Left renal cortex interstitium (tissue), 4 donors: ENCODE results near the gene CHCHD3. TPM values are rescaled to one million over a fixed set of nuclear protein-coding genes. Genes with fewer than 3 reads are reported as not detected.

Experiments
- DNase-seq, 4 donors: peaks; one replicate each; pipeline ENCODE4 v3.0.0-alpha.2; 2013; ENCODE audit warnings: low read depth in 4 of 4, low spot score in 2 of 4, missing footprints in 1 of 4
- polyA plus RNA-seq, 4 donors: library from polyadenylated mRNA; unstranded; fragments of 120-200 nt; gene quantifications; one replicate each; pipeline ENCODE4 v1.2.1, GENCODE V29; 2013; ENCODE audit not compliant: insufficient read length in 4 of 4

Gene CHCHD3
- polyA plus RNA-seq, 4 donors = 70.9 to 89.7 (median 76.2) TPM

GRCh38 chr7:133081119-133081598 is 731 bp downstream of the CHCHD3 start:
- DNase-seq = no peak

- DNase-seq = no peak
Observed at GRCh38 chr7:133079296-133079695, 2.6 kb downstream of the CHCHD3 start.

GRCh38 chr7:133077394-133077793 is 4.5 kb downstream of the CHCHD3 start:
- DNase-seq = no peak

DNA sequence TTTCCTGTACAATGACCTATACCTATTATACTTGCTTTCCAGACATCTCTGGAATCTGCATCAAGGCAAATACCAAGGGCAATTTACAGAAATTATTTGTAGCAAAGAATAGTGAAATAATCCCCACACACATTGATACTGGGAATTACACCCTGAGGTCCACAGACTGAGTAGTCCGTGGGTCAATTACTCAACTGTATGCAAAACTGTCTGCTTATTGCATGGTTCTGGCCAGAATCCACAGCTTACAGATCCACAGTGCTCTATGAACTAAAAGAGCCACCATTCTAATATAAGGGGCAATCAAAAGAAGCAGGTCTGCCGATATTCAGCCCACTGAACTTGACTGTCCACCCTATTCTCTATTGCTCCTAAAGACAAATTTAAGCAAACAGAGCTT is 5.7 kb downstream of the CHCHD3 start:
- no peak for DNase-seq

DNA sequence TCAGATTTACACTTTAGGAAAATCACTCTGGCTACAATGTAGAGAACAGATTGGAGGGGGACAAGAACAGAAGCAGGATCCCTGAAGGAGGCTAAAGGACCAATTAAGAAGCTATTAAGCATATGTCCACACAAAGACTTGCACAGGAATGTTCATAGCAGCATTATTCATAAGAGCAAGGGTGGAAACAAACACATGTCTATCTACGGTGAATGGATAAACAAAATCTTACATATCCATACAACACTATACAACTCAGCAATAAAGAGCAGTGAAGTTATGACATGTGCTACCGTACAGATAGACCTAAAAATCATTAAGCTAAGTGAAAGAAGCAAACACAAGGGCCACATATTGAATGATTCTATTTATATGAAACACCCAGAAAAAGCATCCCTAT is 10.4 kb downstream of the CHCHD3 start:
- DNase-seq = no peak

DNA sequence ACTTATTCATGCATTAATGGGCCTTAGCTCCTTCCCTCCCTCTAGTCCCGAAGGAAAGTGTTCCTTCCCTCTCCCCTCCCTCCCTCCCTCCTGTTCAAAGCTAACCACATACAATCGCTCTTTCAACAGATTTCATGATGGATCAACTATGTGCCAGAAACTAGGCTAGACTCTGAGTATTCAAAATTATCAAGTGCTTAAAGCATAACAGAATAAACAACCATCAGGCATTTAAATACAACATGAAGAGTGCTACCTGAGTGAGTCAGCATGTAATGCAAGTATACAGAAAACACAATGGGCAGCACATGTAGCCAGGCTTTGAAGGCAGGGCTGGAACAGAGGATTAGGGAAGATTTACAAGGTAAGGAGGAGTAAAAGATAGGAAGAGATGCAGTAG is 11.3 kb downstream of the CHCHD3 start:
- DNase-seq = no peak

DNA sequence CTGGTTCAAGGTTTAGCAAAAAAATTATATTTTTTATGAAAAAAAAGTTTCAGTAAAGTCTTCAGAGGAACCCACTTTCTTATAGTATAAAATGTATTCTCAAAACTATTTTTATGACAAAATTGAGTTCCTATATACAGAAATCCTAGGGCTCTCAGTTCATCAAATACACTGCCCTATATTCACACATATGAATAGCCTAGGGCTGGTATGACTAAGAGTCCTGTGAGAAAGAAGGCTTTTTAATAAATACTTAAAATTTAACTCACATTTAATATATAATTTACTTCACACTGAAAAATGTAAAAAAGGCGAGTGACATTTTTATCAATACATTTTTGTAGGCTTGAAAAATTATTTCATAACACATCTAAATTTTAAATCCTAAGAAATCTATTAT is 16.6 kb downstream of the CHCHD3 start:
- DNase-seq = no peak

DNA sequence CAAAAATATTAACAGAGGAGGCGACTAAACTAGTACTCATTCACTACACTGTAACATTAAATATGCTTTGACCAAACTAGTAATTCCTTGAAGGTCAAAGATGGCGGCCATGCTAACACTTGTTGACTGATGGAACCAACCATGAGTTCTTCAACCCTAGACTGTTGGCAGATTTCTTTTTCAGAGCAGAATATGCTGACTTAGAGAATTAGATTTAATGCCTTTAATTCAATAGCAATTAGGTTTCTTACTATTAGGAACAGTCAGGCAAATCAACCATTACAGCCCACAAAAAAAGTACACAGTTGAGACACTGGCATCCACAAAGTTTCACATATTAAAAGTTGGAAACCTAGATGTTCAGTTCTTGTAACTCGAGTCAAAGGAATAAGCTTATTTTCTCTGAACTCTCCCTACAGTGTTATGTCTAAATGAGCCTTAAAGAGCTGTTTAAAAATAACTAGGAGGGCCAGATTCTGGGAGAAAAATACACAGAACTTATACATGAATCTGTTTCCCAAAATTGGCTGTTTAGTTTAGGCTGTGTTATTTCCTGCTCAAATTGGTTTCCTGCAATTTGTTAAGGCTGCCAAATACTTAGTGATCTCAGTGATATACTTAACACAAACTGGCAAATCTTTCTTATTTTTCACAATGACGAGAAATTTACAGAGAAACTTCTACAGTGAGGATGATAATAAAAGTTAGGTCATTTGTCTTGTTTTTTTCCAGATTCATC is 17.6 kb downstream of the CHCHD3 start:
- DNase-seq = no peak

DNA sequence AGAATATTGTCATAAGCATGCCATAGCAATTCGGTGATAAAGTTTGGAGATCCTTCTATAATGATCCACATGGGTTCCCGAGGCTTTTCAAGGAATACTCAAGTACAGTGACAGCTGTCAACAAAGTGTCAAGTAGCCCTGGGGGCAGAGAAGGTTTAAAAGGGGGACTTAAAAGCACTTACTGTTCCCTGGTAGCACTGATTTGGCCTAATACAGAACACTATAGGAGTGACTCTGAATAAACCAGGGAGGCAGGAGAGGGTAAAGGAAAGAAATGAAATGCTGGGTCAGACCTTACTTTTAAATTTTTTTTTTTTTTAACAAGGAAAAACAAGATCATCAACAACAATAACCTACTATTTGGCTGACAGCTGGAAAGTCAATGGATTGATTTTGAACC is 20.1 kb downstream of the CHCHD3 start:
- no peak for DNase-seq

- DNase-seq = no peak
Observed at GRCh38 chr7:133061357-133061756, 20.5 kb downstream of the CHCHD3 start.

DNA sequence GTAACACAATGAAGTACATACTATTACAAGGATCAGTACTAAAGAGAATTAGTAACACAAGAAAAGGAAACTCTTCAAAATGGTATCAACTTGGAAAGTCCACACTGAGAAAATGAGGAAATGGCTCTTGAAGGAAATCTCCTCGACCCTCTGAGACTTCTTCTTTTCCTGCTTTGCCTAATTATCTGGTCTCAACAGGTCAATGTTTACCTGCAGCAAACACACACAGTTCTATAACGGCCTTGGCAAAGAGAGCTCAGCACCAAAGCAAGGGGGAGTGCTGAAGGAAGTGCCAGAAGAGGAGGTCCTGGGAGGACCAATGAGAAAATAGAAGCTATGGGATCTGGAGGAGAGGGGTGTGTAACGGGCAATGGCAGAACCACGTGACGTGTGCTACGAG is 21.9 kb downstream of the CHCHD3 start:
- no peak for DNase-seq

DNA sequence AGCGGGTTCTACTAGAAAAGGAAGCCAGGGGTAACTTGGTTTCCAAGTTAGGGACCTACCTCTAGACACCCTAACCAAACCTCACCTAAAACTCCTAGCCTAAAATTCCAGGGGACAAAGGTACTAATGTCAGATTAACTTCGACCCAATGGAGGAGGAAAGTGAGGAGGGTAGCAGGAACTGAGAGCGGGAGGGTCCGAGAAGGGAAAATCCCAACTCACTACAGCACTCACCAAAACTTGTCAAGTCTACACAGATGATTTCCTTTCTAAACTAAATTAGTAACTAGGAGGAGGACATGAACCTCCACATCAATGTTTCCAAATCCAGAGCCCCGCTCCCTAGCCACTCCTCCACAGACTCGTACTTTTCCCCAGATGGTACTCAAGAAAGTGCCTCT is 22.6 kb downstream of the CHCHD3 start:
- DNase-seq = no peak

- no peak for DNase-seq
Observed at GRCh38 chr7:133056370-133057238, 25.3 kb downstream of the CHCHD3 start.

DNA sequence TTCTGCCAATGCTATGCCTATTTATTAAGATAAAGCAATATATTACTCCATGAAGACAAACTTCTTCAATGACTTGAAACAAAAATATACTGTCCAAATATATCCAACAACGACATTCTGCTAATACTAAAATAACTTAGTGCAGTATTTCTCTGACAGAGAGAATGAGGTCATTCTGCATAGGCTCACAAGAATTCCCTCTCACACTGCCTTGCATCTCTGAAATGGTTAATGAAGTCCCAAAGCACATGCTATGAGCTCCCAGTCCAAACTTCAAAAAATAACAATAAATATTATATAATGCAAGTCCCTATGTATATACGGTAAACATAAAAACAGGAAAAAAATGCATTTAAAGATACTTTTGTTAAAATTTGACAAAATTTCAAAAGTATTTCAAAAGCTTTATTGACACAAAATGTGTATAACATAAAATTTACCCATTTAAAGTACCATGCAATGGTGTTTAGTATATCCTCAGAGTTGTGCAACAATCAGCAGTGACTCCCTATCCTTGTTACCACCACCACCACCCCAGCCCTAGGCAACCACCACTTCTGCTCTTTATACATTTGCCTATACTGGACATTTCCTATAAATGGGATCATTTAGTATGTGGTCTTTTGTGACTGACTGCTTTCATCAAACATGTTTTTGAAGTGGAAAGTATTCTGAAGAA is 27.6 kb downstream of the CHCHD3 start:
- DNase-seq = no peak

DNA sequence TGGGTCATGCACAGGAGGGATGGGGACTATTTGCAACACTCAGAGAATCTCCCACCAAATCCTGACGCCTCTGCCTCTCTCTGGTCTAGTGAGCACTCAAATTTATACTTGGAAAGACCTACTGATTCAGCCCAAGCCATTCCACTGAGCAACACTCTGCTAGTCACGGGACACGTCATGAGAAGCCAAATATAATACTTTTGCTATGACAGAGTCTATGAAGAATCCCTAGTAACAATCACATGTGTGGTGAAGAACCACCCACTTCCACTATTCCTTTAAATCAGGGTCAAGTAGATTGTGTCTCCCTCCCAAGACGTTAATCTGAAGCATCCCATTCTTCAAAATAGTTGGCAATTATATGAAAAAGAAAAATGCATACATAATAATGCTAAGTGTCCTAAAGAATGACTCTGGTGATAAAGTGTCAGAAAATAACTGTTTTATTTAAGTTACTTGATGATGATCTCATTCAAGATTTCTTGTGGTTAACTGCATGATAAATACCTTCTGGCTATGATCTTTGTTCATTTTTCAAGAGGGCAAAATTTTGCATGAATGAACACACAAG is 28.5 kb downstream of the CHCHD3 start:
- DNase-seq = no peak

- no peak for DNase-seq
Observed at GRCh38 chr7:133052826-133053225, 29.1 kb downstream of the CHCHD3 start.

DNA sequence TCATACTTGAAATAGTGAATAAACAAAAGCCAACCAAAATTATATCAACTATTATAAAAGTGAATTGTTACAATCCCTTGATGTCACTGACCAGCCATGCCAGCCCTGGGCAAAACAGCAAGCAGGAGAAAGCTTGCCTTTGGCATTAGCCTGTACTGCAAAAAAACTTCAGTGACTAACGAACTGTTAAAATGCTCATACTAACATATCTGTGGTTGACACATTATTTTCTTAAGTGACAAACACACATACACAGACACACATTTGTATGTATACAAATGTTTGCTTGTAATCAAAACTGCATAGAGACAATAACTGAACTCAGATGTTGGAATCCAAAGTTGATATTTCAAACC is 29.5 kb downstream of the CHCHD3 start:
- DNase-seq = no peak

DNA sequence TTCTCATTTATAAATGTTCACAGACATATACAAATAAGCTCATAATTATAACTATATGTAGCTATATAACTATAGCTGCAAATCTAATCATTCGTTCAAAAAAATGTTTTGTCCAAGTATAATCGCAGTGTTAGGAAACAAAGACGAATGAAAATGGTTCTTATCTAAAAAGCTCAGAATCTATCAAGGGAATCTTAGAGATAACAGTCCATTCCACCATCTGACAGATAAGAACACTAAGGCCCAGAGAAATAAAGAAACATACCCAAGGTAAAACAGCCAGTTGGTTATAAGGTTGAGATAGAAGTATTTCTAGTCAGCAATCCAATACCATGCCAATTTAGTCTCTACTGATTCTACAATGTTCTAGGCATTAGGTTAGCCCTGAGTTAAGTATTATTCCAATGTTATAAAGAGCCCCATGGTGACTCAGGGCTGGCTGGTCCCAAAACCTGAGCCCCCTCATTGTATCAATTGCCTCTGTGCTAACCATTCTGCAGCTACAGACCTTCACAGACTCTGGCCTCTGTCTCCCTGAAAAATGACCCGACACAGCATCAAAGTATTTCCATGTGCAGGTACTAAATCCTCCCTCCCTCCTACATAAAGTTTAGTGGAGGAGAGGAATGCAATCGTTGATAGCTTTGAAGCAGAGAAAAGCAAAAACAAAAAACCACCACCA is 30.0 kb downstream of the CHCHD3 start:
- no peak for DNase-seq

- no peak for DNase-seq
Observed at GRCh38 chr7:133051066-133051465, 30.8 kb downstream of the CHCHD3 start.

- no peak for DNase-seq
Observed at GRCh38 chr7:133050200-133050995, 31.5 kb downstream of the CHCHD3 start.
